GM19328 (cell line): ENCODE measurements around the gene R3HDM1.
"Not testable (repeated sequence)": the region's sequence is repeated elsewhere in the genome, so short reads cannot be mapped to it uniquely, and the experiment has no call there.

Experiments
- ATAC-seq: cut with Tn5 transposase; IDR thresholded peaks from one replicate; pipeline ENCODE4 v1.9.1; 2021; ENCODE audit warnings: mild to moderate bottlenecking, moderate library complexity; ENCODE audit not compliant: unreplicated experiment

The R3HDM1 gene

GRCh38 chr2:135704075-135704474 lies 172.8 kb downstream of the R3HDM1 start:
- not testable (repeated sequence) for ATAC-seq

DNA sequence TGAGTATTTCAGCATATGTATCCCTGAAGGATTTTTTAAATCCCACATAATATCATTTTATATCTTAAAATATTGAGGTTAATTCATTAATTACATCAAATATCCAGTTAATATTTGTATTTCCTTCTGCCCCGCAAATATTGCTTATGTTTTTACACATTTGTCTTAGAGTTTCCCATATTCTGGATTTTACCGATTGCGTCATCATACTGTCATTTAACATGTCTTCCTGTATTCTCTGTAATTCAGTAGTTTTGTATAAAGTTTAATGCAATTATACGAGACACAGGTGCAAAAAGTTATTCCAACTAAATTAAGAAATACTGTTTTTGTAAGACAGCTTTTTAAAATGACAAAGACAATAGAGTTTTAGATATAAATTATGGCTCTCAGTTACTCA lies 176.9 kb downstream of the R3HDM1 start:
- no peak for ATAC-seq

- no peak for ATAC-seq
Observed at GRCh38 chr2:135709992-135710391, 178.7 kb downstream of the R3HDM1 start.

DNA sequence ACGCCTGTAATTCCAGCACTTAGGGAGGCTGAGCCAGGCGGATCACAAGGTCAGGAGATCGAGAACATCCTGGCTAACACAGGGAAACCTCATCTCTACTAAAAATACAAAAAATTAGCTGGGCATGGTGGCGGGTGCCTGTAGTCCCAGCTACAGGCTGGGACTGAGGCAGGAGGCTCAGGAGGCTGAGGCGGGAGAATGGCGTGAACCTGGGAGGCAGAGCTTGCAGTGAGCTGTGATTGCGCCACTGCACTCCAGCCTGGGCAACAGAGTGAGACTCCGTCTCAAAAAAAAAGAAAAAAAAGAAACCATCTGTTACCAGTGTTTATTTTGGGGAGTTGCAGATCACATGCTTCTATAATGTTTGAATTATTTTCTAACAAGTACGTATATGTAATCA lies 183.8 kb downstream of the R3HDM1 start:
- ATAC-seq = not testable (repeated sequence)

DNA sequence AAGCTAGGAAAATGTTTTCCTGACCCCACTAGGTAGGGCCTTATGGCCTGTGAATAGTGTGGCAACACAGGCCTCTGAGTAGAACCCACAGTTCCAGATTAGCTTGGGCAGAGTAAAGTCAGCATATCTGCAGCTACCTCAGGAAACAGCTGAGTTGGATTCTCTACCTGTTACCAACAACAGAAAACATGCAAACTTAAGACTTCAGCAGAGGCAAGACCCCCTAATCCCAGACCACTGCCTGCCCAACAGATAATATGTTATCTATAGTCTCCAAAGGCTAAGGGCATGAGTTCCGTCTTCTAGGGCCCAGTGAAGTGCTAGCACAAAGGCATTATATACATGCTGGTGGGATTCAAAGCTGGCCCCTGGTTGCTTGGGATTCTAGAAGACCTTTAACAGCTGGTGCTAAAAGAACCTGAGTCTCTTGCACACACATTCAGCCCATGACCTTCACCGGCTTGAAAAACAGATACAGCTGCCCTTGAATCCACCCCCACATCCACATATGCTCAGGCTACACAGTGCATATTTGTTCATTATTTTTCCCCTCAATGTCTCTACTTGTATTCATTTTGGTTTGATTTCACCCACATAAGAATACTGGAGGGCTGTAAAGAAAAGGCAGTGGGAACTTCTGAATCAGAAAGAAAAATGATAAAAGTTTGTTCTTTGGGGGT lies 196.9 kb downstream of the R3HDM1 start:
- ATAC-seq = no peak

GRCh38 chr2:135732561-135732960 lies 201.3 kb downstream of the R3HDM1 start:
- ATAC-seq = no peak

- no peak for ATAC-seq
Observed at GRCh38 chr2:135733045-135733444, 201.8 kb downstream of the R3HDM1 start.

- ATAC-seq = no peak
Observed at GRCh38 chr2:135736546-135736945, 205.3 kb downstream of the R3HDM1 start.

GRCh38 chr2:135740206-135740605 lies 208.9 kb downstream of the R3HDM1 start:
- no peak for ATAC-seq

DNA sequence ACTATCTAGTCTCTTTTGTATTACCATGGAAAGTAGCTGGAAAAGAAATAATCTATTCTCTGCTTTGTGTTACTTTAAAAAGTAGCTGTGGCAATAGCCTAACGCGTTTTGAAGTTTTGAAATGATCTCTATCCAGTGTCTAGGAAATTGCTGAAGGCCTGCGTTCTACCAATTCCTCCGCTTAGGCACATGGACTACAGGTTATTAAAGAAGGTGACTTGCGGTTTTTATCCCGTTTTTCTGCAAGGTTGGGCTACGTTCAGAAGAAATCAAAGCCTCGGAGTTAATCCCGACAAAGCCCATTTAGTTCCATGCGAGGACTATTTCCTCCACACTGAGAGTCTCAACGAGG lies 209.7 kb downstream of the R3HDM1 start:
- no peak for ATAC-seq

GRCh38 chr2:135741395-135742324 lies 210.4 kb downstream of the R3HDM1 start, which contains the start of gene UBXN4:
Gene UBXN4 (plus strand): TSS chr2:135741855. CDS start chr2:135741930, 75 bp downstream.
- peak; percentile 93 for ATAC-seq

- ATAC-seq = peak; percentile 13
Observed at GRCh38 chr2:135742325-135742757, 211.1 kb downstream of the R3HDM1 start.

DNA sequence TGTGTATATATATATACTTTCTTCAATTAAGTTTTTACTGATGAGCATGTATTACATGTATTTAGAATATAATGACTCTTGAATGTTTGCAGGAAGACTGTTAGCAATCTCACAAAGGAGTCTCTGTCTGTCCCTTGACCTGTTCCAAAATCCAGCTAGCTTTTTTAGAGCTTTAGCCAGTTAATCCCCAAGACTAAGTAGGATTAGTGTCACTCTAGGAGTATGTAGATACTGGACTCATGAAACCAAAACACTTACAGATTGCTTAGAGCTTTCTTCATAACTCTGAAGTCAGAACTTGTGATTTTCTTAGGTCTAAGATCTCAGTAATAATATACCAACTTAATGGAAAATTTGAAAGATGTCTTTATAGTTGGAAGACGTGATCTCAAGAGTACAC lies 212.6 kb downstream of the R3HDM1 start:
- ATAC-seq = no peak

DNA sequence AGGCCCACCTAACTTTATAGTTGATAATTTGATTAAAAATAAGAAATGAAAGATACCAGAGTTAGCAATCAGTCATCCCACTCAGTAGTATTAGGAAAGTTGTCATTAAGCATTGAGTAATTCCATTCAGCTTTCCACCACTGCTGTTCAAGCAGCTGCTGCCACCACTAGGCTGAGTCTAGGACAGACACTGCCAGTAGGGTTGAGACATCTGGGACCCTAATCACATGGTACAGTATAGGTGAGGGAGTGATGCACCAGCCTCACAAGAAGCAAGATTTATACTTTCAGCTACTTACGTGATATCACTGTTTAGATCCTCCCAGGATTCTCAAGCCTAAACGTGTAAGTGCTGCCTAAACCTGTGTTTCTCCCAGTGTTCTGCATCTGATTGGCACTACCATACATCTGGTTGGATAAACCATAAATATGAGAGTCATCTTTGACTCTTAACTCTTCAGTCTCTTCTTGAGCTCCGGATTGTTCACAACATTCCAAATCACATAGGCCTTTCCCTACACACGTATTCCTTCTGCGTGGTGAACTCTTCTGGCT lies 213.6 kb downstream of the R3HDM1 start:
- ATAC-seq = no peak

DNA sequence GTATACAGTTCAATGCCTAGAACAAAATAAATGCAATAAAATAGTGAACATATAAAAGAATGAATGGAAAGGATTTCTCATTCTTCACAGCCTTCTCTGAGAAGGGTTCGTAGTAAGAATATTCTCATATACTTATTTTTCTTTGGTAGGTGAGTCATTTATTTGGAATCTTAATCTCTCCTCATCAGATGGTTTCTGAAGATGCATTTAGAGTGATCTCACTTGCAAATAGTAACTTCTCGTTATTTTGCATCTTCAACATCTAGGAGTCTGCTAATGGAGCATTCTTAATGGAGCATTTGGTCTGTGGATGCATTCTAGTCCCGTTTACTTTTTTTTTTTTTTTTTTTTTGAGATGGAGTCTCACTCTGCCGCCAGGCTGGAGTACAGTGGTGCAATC lies 214.3 kb downstream of the R3HDM1 start:
- no peak for ATAC-seq

- no peak for ATAC-seq
Observed at GRCh38 chr2:135755573-135755972, 224.3 kb downstream of the R3HDM1 start.

DNA sequence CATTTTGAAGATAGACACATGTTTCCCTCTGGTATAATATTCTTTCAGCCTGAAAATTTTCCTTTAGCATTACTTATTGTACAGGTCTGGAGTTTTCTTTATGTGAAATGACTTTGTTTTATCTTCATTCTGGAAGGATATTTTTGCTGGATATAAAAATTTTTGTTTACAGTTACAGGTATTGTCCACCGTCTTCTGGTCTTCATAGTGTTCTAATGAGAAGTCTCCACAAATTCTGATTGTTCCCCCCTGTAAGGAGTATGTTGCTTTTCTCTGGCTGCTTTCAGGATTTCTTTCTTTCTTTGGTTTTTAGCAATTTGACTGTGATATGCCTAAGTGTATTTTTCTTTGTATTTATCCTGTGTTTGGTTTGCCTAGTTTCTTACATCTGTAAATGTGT lies 225.4 kb downstream of the R3HDM1 start:
- no peak for ATAC-seq

GRCh38 chr2:135762022-135762421 lies 230.7 kb downstream of the R3HDM1 start:
- no peak for ATAC-seq

DNA sequence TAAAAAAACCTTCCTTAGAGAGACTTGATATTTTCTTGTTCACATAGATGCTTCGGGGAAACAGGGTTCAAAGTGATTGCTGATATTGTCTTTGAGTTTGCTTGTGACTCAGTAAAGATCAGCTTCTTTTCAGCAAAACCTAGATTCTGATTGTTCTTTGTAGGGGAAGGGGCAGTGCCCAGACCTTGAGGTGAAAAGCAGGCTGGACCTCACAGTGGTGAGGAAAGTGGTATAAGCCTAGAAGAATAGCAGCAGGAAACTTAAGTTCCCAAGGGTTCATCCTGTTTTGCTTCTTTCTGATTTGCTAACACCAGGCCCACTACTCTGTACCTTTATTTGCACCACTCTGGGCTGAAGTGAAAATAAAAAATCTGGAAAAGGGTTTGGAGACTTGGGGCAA lies 231.2 kb downstream of the R3HDM1 start:
- ATAC-seq = no peak

GRCh38 chr2:135768863-135769262 lies 237.6 kb downstream of the R3HDM1 start:
- no peak for ATAC-seq

GRCh38 chr2:135773319-135773718 lies 242.0 kb downstream of the R3HDM1 start:
- ATAC-seq = no peak

DNA sequence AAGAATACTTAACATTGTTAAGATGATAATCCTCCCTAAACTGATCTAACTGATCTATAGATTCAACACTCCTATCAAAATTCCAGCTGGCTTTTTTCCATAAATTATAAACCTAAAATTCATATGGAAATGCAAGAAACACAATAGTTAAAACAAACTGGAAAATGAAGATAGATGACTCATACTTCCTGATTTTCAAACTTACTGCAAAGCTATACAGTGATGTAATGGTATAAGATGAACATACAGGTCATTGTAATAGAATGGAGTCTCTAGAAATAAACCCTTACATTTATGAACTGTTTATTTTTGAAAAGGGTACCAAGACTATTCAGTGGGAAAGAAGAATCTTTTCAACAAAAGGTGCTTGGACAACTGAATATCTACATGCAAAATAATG lies 242.6 kb downstream of the R3HDM1 start:
- ATAC-seq = no peak
